ENCODE data around the gene PLCB4.

PLCB4 gene

DNA sequence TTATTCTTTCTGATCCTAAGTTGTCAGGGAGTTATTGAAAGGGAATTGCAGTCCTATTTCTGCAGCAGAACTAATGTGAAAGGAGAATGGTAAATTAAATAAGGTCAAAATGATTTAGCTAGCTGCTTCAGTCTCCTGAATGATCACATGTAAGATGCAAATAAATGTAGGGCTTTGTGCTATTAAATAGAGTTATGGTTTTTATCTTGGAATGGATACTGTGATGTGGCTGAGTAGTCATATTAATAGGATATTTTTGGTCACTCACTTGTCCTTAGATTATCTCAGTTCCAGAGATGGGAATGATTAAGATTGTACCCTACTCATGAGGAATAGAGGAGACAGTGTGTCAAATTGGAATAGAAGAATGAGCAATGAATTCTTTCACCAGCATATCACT lies 129.6 kb downstream of the PLCB4 start:
- no peak overlapping the region for H4K91ac ChIP-seq (ENCODE audit: low read depth, low read length, poor library complexity)
- no peak overlapping the region for H2BK5ac ChIP-seq (ENCODE audit: low read length)
- no peak overlapping the region for H2BK120ac ChIP-seq (ENCODE audit: low read depth, low read length)
- DNase-seq (ENCODE audit: low spot score), result no peak
- H3K27ac ChIP-seq (replicated peaks; ENCODE audit: low read length), result no peak overlapping the region
- peaks cover 0 to 10% of the 10 kb centered on the region in 2 donors for H3K4me1 ChIP-seq (ENCODE audit: control insufficient read depth in 2 of 2, insufficient read depth in 1 of 2, low read depth in 1 of 2, low read length in 2 of 2)
- H2BK15ac ChIP-seq (ENCODE audit: low read length), result no peak overlapping the region
- no peak overlapping the region for H3K23ac ChIP-seq (ENCODE audit: low read depth, low read length, poor library complexity)
- H3K4me2 ChIP-seq (ENCODE audit: insufficient read depth, low read length, poor library complexity, severe bottlenecking), result no peak overlapping the region
- H3K9me3 ChIP-seq (replicated peaks in 1 of 2; ENCODE audit: control insufficient read depth in 2 of 2, insufficient read depth in 1 of 2, low read depth in 1 of 2, low read length in 2 of 2), result no peaks in the 10 kb centered on the region
- no peak overlapping the region for H4K8ac ChIP-seq (ENCODE audit: low read depth, low read length)
- H3K18ac ChIP-seq (ENCODE audit: low read length), result no peak overlapping the region
- H3K9ac ChIP-seq (ENCODE audit: low read depth, low read length, poor library complexity), result no peak overlapping the region
- H3K36me3 ChIP-seq (replicated peaks in 1 of 2; ENCODE audit: control insufficient read depth in 2 of 2, insufficient read depth in 2 of 2, low read length in 2 of 2), result no peaks in the 10 kb centered on the region
- H3K4me3 ChIP-seq (ENCODE audit: low read length in 2 of 2), result no peak overlapping the region
- no peak overlapping the region for H3K4ac ChIP-seq (ENCODE audit: low read length)
- H2BK12ac ChIP-seq (ENCODE audit: low read length), result no peak overlapping the region
- H2AK5ac ChIP-seq (ENCODE audit: low read depth, low read length), result no peak overlapping the region
- H3K14ac ChIP-seq (ENCODE audit: low read length), result no peak overlapping the region
- H2AFZ ChIP-seq (ENCODE audit: low read length), result no peak overlapping the region
- no peaks in the 10 kb centered on the region for H3K27me3 ChIP-seq (ENCODE audit: control insufficient read depth in 3 of 3, insufficient read depth in 3 of 3, low read depth in 1 of 3, low read length in 3 of 3)
- H3K79me1 ChIP-seq (ENCODE audit: low read depth, low read length), result no peaks in the 10 kb centered on the region

DNA sequence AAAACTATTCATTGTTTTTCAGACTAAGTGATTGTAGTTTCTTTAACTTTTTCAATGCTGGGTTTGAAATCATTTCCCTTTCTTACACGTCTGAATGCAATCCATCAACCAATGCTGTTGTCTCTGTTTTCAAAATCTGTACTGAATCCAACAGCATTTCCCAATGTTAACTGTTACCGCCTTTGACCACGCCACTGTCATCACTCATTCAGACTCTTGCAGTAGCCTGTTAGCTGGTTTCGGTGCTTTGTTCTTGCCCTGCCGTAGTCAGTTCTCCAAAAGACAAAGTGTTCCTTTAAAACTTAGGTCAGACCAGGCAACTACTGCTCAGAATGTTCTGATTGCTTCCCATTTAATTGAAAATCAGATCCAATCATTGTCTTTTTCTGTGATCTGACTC lies 131.3 kb downstream of the PLCB4 start:
- no peaks in the 10 kb centered on the region for H3K27me3 ChIP-seq (ENCODE audit: control insufficient read depth in 3 of 3, insufficient read depth in 3 of 3, low read depth in 1 of 3, low read length in 3 of 3)
- WGBS, 2 donors (ENCODE audit: extremely low coverage in 2 of 2, insufficient read length in 2 of 2, insufficient replicate concordance in 1 of 2), result no CpG with 5 or more reads among the region's 5 CpGs
- no peak overlapping the region for H3K9ac ChIP-seq (ENCODE audit: low read depth, low read length, poor library complexity)
- H2AK5ac ChIP-seq (ENCODE audit: low read depth, low read length), result no peak overlapping the region
- no peak overlapping the region for H2BK5ac ChIP-seq (ENCODE audit: low read length)
- no peaks in the 10 kb centered on the region for H3K9me3 ChIP-seq (replicated peaks in 1 of 2; ENCODE audit: control insufficient read depth in 2 of 2, insufficient read depth in 1 of 2, low read depth in 1 of 2, low read length in 2 of 2)
- H3K14ac ChIP-seq (ENCODE audit: low read length), result no peak overlapping the region
- no peak overlapping the region for H4K91ac ChIP-seq (ENCODE audit: low read depth, low read length, poor library complexity)
- H2BK120ac ChIP-seq (ENCODE audit: low read depth, low read length), result no peak overlapping the region
- no peak overlapping the region for H2BK15ac ChIP-seq (ENCODE audit: low read length)
- no peak overlapping the region for H3K23ac ChIP-seq (ENCODE audit: low read depth, low read length, poor library complexity)
- peaks cover 0 to 10% of the 10 kb centered on the region in 2 donors for H3K4me1 ChIP-seq (ENCODE audit: control insufficient read depth in 2 of 2, insufficient read depth in 1 of 2, low read depth in 1 of 2, low read length in 2 of 2)
- DNase-seq (ENCODE audit: low spot score), result no peak
- H3K27ac ChIP-seq (replicated peaks; ENCODE audit: low read length), result no peak overlapping the region
- no peak overlapping the region for H3K18ac ChIP-seq (ENCODE audit: low read length)
- no peak overlapping the region for H3K4me2 ChIP-seq (ENCODE audit: insufficient read depth, low read length, poor library complexity, severe bottlenecking)
- H3K36me3 ChIP-seq (replicated peaks in 1 of 2; ENCODE audit: control insufficient read depth in 2 of 2, insufficient read depth in 2 of 2, low read length in 2 of 2), result no peaks in the 10 kb centered on the region
- H3K79me1 ChIP-seq (ENCODE audit: low read depth, low read length), result no peaks in the 10 kb centered on the region
- H4K8ac ChIP-seq (ENCODE audit: low read depth, low read length), result no peak overlapping the region
- no peak overlapping the region for H3K4me3 ChIP-seq (ENCODE audit: low read length in 2 of 2)
- H2AFZ ChIP-seq (ENCODE audit: low read length), result no peak overlapping the region
- H2BK12ac ChIP-seq (ENCODE audit: low read length), result no peak overlapping the region
- no peak overlapping the region for H3K4ac ChIP-seq (ENCODE audit: low read length)

DNA sequence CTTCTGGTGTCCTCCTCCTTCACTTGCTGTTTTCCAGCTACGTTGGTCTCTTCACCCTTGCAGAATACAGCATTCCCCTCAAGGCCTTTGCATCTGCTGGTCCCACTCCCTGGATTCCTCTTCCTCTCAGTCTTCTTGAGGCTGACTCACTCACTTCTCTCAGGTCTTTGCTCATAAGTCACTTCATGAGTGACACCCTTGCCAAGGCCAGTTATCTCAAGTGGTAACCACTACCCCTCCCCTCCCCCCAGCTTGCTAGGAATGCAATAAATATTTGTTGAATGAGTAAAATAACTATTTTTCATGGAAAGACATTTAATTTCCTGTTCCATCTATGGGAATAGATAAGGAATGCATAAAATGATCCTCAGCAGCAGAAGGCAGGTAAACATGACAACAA lies 131.7 kb downstream of the PLCB4 start:
- no CpG with 5 or more reads among the region's 1 CpG for WGBS, 2 donors (ENCODE audit: extremely low coverage in 2 of 2, insufficient read length in 2 of 2, insufficient replicate concordance in 1 of 2)
- no peak for DNase-seq (ENCODE audit: low spot score)
- Histone ChIP-seq H3K4me1 (ENCODE audit: control insufficient read depth in 2 of 2, insufficient read depth in 1 of 2, low read depth in 1 of 2, low read length in 2 of 2) (peaks cover 2 to 10% of the 10 kb centered on the region in 2 donors), H2AK5ac (ENCODE audit: low read depth, low read length) (no peak overlapping the region), H3K9me3 (replicated peaks in 1 of 2; ENCODE audit: control insufficient read depth in 2 of 2, insufficient read depth in 1 of 2, low read depth in 1 of 2, low read length in 2 of 2) (no peaks in the 10 kb centered on the region), H3K36me3 (replicated peaks in 1 of 2; ENCODE audit: control insufficient read depth in 2 of 2, insufficient read depth in 2 of 2, low read length in 2 of 2) (no peaks in the 10 kb centered on the region), H3K4me2 (ENCODE audit: insufficient read depth, low read length, poor library complexity, severe bottlenecking) (no peak overlapping the region), H2BK12ac (ENCODE audit: low read length) (no peak overlapping the region), H3K27ac (replicated peaks; ENCODE audit: low read length) (no peak overlapping the region), H2BK15ac (ENCODE audit: low read length) (no peak overlapping the region), H3K23ac (ENCODE audit: low read depth, low read length, poor library complexity) (no peak overlapping the region), H2AFZ (ENCODE audit: low read length) (no peak overlapping the region), H4K91ac (ENCODE audit: low read depth, low read length, poor library complexity) (no peak overlapping the region), H3K18ac (ENCODE audit: low read length) (no peak overlapping the region), H3K4ac (ENCODE audit: low read length) (no peak overlapping the region), H3K4me3 (ENCODE audit: low read length in 2 of 2) (no peak overlapping the region), H3K14ac (ENCODE audit: low read length) (no peak overlapping the region), H4K8ac (ENCODE audit: low read depth, low read length) (no peak overlapping the region), H3K27me3 (ENCODE audit: control insufficient read depth in 3 of 3, insufficient read depth in 3 of 3, low read depth in 1 of 3, low read length in 3 of 3) (no peaks in the 10 kb centered on the region), H2BK5ac (ENCODE audit: low read length) (no peak overlapping the region), H3K9ac (ENCODE audit: low read depth, low read length, poor library complexity) (no peak overlapping the region), H2BK120ac (ENCODE audit: low read depth, low read length) (no peak overlapping the region), H3K79me1 (ENCODE audit: low read depth, low read length) (no peaks in the 10 kb centered on the region)

DNA sequence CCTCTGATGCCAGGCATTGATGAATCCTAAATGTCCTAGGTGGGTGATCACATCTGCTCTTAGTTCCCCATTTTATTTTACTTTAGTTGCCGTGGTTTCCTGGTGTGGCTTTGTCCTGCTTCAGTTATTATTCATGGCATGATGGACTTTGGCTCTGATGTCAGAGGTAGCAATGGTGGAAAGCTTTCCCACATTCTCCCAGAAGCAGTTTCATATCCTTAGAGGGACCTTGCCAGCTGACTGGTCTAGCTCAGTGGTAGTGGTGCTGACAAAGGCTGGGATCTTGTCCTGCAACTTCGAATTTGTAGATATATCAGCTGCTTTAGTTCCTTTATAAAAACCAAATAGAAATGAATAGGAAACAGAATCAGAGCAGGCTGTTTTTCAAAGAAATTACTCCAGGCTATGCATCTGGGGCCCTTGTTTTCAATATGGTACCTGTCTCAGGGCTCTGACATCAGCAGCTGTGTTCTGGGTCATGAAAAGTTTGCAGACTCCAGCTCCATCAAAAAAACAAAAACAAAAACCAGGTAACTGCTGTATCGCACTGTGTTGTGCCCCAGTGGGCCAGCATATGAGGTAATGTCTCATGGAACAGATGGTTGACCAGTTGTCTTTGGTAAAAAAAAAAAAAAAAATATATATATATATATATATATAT lies 133.7 kb downstream of the PLCB4 start:
- Histone ChIP-seq H2BK12ac (ENCODE audit: low read length) (no peak overlapping the region), H3K27me3 (ENCODE audit: control insufficient read depth in 3 of 3, insufficient read depth in 3 of 3, low read depth in 1 of 3, low read length in 3 of 3) (no peaks in the 10 kb centered on the region), H4K91ac (ENCODE audit: low read depth, low read length, poor library complexity) (no peak overlapping the region), H3K23ac (ENCODE audit: low read depth, low read length, poor library complexity) (no peak overlapping the region), H2BK120ac (ENCODE audit: low read depth, low read length) (no peak overlapping the region), H3K9ac (ENCODE audit: low read depth, low read length, poor library complexity) (no peak overlapping the region), H4K8ac (ENCODE audit: low read depth, low read length) (no peak overlapping the region), H2AFZ (ENCODE audit: low read length) (peak overlapping the region; percentile 20), H2AK5ac (ENCODE audit: low read depth, low read length) (no peak overlapping the region), H3K4me2 (ENCODE audit: insufficient read depth, low read length, poor library complexity, severe bottlenecking) (no peak overlapping the region), H3K27ac (replicated peaks; ENCODE audit: low read length) (no peak overlapping the region), H3K36me3 (replicated peaks in 1 of 2; ENCODE audit: control insufficient read depth in 2 of 2, insufficient read depth in 2 of 2, low read length in 2 of 2) (no peaks in the 10 kb centered on the region), H3K4me1 (ENCODE audit: control insufficient read depth in 2 of 2, insufficient read depth in 1 of 2, low read depth in 1 of 2, low read length in 2 of 2) (peaks cover 2 to 5% of the 10 kb centered on the region in 2 donors), H3K9me3 (replicated peaks in 1 of 2; ENCODE audit: control insufficient read depth in 2 of 2, insufficient read depth in 1 of 2, low read depth in 1 of 2, low read length in 2 of 2) (no peaks in the 10 kb centered on the region), H3K4me3 (ENCODE audit: low read length in 2 of 2) (no peak overlapping the region), H3K4ac (ENCODE audit: low read length) (no peak overlapping the region), H2BK15ac (ENCODE audit: low read length) (no peak overlapping the region), H2BK5ac (ENCODE audit: low read length) (no peak overlapping the region), H3K14ac (ENCODE audit: low read length) (no peak overlapping the region), H3K18ac (ENCODE audit: low read length) (no peak overlapping the region), H3K79me1 (ENCODE audit: low read depth, low read length) (no peaks in the 10 kb centered on the region)
- DNase-seq (ENCODE audit: low spot score), result no peak
- WGBS, 2 donors (ENCODE audit: extremely low coverage in 2 of 2, insufficient read length in 2 of 2, insufficient replicate concordance in 1 of 2), result no CpG with 5 or more reads among the region's 3 CpGs
